Cortex of kidney (tissue), 1 donor: ENCODE data around the gene DPPA5.
"Not testable (repeated sequence)": the region's sequence is repeated elsewhere in the genome, so short reads cannot be mapped to it uniquely, and the experiment has no call there.

Experiments
- DNase-seq: peaks from one replicate; lab custom pipeline; 2025; lab: John Stamatoyannopoulos, UW

Gene DPPA5

DNA sequence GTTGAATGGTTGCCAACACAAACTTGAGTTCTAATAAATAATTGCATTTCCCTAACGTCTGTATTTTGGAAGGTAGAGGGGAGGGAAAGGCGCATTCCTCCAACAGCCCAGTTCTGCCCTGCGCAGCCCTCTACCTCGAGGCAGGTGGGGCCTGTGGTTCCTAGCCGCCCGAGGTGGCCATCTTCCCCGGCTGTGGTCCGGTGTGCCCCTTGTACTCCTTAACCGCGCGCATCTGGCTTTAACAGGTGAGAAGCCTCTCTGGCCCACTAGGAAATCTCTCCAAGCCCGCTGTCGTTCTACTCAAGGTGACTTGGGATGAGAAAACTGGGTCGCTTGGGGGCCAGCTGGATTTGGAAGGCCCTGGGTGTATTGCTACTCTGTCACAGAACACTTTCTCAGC is 10.0 kb upstream of the DPPA5 start:
- DNase-seq, result no peak

DNA sequence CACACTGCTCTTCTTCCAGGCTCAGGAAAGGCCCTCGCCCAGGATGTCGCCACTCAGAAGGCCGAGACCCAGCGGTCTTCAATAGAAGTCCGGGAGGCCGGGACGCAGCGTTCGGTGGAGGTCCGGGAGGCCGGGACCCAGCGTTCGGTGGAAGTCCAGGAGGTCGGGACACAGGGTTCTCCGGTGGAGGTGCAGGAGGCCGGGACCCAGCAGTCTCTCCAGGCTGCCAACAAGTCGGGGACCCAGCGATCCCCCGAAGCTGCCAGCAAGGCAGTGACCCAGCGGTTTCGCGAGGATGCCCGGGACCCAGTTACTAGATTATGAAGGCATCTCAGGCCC is 9.4 kb upstream of the DPPA5 start:
- DNase-seq, result no peak

DNA sequence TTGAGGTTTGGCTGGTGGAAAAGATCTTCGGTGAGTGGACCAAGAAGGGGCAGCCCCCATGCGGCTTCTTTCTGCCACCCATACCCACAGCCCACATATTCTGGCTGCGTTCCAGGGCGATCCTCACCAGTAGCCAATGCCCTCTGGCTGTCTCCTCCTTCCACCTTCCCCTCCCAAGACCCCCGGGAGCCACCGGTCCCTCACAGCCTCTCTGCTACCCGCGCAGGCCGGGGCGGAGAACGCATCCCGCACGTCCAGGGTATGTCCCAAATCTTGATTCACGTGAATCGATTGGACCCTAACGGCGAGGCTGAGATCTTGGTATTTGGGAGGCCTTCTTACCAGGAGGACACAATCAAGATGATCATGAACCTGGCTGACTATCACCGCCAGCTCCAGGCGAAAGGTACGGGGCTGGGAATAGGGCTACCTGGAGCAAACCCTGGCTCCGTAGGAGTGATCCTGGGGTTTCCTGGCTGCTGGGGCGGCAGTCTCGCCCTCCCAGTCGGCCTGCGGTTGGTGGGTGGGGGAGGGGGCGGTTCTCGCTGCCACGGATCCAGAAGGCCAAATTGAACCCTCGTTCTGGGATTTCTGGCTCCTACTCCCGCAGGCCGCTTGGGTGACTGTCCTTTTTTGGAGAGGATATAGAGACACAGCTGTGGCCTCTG is 8.9 kb upstream of the DPPA5 start:
- DNase-seq, result no peak

DNA sequence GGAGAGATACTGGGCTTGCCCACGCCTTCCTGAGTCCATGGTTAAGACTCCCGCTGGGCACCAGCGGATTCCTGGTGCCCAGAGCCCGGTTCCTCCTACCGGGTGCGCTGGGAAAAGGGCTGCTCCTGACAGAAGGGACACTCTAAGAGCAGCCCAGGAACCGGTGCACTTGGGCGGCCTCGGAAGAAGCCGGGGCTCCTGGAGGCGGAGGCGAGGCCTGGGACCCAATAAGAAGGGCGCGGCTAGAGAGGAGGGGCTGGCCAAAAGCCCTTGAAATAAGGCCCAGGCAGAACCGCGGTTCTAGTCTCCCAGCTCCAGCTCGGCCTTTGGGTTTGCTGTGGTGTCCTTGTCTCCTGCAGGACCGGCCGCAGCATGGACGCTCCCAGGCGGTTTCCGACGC is 8.3 kb upstream of the DPPA5 start, which contains the start of gene KHDC3L:
KHDC3L (plus strand) TSS at position 301 of the 400 bp plus-strand sequence; CDS start at position 373, 72 bp downstream.
- DNase-seq, result no peak

DNA sequence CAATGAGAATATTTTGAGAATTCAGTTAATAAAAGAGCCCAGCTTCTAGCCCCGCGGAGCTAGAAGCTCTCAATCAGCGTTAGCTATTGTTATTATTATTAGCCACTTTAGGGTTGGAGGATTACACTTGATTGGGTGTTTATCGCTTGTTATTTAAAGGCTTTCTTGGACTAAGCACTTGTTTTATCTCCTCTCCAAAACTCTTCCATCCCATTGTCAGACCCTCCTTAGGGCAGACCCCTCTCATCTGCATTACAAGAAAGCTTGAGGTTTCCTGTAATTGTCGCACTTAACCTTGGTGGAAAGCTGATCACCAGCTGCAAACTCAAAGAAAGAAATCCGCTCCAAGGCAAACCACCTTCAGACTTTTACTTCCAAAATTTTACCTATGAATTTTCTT is 4.8 kb downstream of the DPPA5 start:
- no peak for DNase-seq

DNA sequence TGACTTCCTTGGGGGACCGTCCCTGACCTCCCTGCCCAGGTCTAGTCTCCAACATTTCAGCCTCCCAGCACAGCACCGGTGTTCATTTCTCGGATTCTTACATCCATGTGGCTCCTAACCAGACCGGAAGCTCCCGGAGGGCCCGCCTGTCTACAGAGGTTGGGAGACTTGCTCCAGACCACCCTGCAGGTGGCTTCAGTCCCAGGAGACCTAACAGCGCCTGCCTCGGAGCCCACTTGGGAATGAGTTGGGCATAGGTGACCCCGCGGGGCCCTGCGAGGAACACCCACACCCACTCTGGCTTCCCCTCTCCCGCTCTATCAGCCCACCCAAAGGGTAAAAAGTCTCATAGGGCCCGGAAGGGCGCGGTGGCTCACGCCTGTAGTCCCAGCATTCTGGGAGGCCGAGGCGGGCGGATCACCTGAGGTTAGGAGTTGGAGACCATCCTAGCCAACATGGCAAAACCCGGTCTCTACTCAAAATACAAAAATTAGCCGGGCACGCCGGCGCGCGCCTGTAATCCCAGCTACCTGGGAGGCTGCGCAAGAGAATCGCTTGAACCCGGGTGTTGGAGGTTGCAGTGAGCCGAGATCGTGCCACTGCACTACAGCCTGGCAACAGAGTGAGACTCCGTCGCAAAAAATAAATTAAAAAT is 5.4 kb downstream of the DPPA5 start:
- DNase-seq, result no peak

DNA sequence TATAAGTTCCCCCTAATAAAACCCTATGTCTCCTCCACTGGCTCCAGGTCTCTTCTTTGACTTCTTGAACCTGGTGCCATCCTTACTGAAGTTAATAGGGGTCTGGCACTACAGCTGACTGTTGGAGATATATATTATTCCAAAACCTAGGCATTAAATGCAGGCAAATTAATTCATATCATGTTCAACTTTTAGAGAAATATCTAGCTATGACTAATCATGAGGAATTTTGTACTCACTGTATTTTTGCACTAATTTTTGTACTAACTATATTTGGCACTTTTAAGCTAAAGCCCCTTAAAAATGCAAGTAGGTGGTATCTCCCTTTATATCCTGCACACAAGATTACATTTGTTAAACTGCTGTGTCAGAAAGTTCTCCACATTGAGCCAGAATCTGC is 10.9 kb downstream of the DPPA5 start:
- no peak for DNase-seq

DNA sequence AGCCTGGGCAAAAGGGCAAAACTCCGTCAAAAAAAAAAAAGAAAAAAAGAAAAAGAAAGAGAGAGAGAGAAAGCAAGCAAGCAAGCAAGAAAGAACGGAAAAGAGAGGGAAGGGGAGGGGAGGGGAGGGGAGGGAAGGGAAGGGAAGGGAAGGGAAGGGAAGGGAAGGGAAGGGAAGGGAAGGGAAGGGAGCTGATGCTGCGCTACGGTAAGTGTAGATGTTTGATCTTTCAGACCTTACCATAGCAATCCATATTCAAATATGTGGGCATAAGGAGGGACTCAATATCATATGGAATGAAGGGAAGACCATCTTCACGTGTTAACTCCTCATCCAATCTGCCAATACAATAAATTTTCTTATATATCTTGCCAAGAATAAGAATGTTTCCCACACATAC is 11.9 kb downstream of the DPPA5 start:
- DNase-seq, result no peak

DNA sequence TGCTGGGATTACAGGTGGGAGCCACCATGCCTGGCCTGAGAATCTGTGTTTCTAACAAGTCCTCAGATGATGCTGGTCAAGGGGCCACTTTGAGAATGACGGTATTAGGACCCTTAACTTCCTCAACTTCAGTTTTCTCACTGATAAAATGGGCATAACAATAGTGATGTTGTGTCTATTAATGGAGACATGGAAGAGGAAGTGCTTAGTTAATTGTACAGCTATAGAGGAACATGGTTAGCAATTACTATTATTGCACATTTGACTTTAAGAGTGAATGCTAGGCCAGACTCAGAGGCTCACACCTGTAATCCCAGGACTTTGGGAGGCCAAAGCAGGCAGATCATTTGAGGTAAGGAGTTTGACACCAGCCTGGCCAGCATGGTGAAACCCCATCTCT is 12.7 kb downstream of the DPPA5 start:
- DNase-seq, result no peak

DNA sequence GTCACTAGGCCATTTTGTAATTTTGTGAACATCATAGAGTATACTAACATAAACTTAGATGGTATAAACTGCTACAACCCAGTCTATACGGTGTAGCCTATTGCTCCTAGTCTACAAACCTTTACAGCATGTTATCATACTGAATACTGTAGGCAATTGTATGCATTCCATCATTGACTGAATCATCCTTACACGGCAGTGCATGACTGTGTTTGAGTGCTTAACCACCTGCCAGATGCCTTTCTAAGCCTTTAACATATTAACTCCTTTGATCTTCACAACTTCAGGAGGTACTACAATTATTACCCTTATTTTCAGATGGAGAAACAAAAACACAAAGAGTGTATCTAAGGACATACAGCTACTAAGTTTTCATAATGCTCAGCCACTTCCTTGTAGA is 14.0 kb downstream of the DPPA5 start:
- no peak for DNase-seq

DNA sequence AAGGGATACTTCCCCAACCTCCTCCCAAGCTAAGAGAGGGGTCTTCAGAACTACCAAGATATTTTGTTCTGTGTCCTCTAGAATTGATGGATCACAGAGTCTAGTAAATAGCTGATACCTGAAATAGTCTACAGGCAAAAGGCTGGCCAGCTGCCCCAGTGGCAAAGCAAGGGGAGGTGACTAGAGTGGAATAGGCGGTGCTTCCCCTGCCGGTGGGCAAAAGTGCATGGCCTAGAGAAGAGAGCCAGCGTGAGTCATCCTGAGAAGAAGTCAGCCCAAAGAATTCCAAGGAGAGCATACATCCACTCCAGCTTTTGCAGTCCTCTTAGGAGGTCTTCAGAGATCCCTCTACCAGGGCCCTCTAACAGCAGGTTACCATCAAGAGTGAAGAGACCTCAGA is 14.7 kb downstream of the DPPA5 start:
- no peak for DNase-seq

DNA sequence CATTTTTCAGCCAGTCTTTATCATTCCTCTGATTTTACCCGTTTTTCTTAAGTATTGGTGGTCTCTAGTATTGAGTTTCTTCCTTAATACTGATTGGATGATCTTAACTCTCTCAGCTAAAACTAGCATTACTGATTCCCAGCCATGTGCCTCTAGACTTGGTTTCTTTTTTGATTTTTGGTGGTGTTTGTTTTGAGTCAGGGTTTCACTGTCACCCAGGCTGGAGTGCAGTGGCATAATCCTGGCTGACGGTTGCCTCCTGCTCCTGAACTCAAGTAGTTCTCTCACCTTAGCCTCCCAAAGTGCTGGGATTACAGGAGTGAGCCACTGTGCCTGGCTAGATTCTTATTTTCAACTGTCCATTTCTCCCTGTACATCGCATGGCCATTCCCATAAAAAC is 24.9 kb downstream of the DPPA5 start:
- DNase-seq, result no peak

DNA sequence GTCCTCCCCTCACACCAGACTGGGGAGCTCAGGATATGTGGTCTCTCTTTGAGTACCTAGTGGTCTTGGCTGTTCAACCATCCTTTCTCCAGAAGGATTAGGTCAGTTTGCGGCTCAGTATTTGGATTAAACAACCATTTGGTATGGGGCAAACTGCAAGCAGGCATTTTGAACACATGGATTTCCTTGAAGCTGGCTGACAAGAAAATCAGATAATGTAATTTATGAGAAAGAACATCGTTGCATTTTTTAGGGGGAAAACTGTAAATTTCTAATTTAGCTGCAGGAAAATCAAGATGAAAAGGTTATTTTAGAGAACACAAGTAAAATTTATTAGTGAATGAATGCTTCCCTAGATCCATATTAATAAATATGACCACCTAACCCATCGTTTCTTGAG is 25.3 kb downstream of the DPPA5 start:
- DNase-seq, result no peak

DNA sequence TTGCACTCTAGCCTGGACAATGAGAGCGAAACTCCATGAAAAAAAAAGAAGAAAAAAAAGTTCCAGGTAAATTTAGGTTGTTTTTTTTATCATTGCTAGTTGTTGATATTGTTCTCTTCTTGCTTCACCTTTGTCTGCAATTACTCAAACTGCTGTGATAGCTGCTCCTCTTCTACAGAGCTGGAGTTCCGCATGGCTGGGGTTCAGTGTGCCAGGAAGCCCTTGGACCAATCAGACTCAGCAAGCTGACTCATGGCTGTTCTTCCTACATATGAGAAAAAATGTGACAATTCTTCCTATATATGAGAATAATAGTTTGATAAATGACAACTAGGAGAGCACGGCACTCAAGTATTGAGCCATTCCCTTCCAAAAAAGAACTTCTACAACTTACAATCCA is 28.4 kb downstream of the DPPA5 start:
- DNase-seq, result no peak

DNA sequence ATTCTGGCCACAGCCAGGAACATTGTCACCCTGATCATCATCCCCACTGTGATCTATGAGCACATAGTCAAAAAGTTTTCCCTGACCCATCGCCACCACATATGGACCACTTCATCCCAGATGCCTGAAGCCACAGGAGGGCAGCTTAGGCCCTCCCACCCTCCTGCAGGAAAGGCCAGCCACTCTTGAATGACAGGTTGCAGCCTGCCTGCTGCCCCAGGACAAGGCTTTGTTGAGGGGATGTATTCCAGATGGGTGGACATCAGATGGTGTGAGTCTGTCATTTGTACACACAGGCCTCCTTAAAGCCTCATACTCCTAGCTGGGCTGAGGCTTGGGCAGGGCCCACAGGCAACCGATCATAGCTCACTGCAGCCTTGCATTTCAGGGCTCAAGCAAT is 30.8 kb downstream of the DPPA5 start:
- no peak for DNase-seq

DNA sequence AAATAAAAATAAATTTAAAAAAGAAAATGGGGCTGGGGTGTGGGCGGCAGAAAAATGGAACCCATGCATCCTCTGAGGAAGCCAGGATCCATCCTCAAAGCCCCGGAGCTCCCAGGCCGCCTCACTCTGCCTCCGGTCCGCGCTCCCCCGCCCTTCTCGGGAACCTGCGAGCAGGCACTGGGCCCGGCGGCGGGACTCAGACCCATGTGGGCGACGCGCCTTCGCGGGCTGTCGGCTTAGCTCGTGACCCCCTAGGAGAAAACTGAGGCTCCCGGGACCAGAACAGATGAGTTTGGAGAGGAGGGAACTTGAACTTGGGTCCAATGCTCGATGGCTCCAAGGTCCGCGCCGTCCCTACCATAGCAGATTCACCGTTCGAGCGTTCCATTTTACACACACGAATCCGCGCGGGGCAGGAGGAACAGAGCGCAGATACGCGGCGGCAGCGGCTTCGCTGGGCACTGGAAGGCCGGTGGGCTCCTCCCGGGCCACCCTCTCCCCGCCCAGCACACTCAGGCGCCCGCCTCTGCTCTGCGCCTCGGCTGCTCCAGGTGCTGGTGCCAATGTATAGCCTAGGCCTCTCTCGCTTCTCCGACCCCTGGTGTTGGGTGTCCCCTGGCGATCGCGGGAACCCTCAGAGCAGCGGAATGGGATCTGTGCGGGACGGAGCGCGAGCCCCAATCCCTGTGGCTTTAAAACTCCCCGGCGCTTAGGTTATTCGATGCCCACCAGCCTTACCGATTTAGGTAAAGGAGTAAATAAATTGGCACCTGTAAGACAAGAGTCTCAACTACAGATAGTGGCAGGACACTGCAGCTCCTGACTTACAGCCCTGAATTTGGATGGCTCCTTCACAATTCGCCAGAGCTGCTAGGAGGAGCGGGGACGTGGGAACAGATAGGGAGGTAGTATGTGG is 39.2 kb downstream of the DPPA5 start:
- no peak for DNase-seq

DNA sequence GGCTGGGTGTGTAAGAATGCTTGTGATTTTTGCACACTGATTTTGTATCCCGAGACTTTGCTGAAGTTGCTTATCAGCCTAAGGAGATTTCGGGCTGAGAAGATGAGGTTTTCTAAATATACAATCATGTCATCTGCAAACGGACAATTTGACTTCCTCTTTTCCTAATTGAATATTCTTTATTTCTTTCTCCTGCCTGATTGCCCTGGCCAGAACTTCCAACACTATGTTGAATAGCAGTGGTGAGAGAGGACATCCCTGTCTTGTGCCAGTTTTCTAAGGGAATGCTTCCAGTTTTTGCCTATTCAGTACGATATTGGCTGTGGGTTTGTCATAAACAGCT is 43.6 kb downstream of the DPPA5 start:
- DNase-seq, result not testable (repeated sequence)

DNA sequence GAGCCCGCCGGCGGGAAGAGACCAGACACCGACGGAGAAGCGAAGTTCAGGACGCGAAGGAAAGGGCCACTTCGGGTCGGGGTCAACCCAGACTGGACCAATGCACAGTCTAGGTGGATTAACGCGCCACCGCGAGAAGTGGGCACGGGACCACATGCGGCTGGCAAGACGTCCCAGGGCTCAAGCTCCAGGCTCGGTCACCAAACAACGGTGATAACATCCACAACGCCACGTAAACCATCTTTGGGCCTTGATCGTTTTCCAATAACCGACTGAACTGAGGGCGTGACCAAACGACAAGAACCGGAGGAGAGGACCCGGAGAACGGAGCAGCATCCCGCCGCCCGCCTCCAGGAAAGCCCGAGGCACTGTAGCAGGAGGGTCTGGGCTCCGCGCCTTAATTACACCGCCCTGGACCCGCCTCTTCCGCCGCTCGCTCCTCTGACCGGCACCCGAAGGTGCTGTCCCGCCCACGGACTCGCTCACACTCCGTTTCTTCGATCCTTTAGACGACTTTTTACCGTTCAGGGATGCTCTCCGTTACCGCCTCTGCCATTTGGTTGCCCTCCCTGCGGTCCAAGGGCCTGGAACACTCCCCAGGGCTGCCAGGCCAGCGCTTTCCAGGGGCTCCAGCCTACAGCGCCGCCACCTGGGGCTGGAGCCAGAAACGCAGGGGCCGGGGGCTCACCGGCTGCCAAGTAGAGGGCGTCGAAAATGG is 44.1 kb downstream of the DPPA5 start:
- DNase-seq, result no peak

DNA sequence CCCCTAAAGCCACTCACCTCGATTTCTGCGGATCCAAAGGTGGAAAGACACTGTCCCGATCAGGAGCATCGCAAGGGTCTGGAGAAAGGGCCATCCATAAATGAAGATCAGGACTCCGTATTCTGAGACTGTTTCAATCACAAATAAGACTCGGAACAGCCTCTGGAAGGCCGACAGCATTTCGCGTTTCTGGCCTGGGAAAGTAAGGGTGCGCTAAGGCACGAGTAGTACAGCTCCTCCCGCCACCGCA is 44.6 kb downstream of the DPPA5 start:
- DNase-seq, result no peak

DNA sequence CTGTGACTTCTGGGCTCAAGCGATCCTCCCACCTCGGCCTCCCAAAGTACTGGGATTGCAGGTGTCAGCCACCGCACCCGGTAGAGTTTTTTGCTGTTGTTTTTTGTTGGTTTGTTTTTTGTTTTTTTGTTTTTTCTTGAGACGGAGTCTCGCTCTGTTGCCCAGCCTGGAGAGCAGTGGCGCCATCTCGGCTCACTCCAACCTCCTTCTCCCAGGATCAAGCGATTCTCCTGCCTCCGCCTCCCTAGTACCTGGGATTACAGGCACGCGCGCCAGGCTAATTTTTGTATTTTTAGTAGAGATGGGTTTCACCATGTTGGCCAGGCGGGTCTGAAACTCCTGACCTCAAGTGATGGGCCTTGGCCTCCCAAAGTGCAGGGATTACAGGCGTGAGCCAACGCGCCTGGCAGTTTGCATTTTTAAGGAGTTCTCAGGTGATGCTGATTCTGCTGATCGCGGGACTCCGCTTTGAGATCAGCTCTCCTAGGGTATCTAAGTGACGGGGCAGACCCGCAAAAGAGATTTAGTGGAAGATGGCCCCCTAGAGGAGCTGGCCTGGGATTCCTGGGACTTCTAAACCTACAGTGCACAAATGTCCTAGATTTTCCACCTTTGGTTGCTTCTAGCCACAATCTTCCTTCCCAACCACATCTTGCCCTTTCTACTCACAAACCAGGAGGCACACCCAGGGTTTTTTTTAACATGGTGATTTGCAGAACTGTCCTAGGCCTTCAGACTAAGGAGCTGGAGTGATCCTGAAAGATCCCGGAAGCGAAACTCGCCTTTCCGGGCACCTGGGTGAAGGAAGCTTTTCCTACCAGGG is 45.2 kb downstream of the DPPA5 start:
- no peak for DNase-seq

DNA sequence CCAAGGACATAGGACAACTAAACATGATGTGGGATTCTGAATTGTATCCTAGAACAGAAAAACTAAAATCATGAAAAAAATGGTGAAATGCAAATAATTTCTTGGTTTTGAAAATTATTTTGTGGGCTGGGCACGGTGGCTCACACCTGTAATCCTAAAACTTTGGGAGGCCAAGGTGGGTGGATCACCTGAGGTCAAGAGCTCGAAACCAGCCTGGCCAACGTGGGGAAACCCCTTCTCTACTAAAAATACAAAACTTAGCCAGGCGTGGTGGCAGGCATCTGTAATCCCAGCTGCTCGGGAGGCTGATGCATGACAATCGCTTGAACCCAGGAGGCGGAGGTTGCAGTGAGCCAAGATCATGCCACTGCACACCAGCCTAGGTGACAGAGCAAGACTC is 50.3 kb downstream of the DPPA5 start:
- not testable (repeated sequence) for DNase-seq
